GM23338 (cell line): Measurements from ENCODE around the gene RAD51. TPM values are rescaled to one million over a fixed set of nuclear protein-coding genes. Genes with fewer than 3 reads are reported as not detected.
A peak's percentile ranks its signal among the peaks of the same experiment; 100 is the strongest.

Source experiments
- ATAC-seq: fragments of 200-7000 bp; cut with Tn5 transposase; 3 replicates; pipeline ENCODE4 v1.9.1; 2020
- DNase-seq: peaks from one replicate; pipeline ENCODE4 v3.0.0-alpha.2; 2015; ENCODE audit warnings: low spot score
- H2AFZ ChIP-seq: fragments of 200-600 bp; sonication (generic); 2 replicates; pipeline ENCODE4 v1.8.0; 2016; ENCODE audit warnings: antibody characterized with exemption, mild to moderate bottlenecking, moderate library complexity
- H3F3A ChIP-seq: fragments of 200-600 bp; sonication (generic); replicated peaks from 2 replicates; pipeline ENCODE4 v1.8.0; 2017; ENCODE audit warnings: antibody characterized with exemption, mixed run types, low read depth
- H3K27ac ChIP-seq: fragments of 200-600 bp; sonication (generic); 2 replicates; pipeline ENCODE4 v1.6.1; 2016; ENCODE audit warnings: low read depth
- H3K27me3 ChIP-seq: fragments of 200-600 bp; sonication (generic); 2 replicates; pipeline ENCODE4 v1.8.0; 2016; ENCODE audit warnings: mild to moderate bottlenecking, mixed run types, moderate library complexity; ENCODE audit not compliant: insufficient read depth
- H3K36me3 ChIP-seq: fragments of 200-600 bp; sonication (generic); 2 replicates; pipeline ENCODE4 v1.8.0; 2016; ENCODE audit warnings: mild to moderate bottlenecking; ENCODE audit not compliant: insufficient read depth
- H3K4me1 ChIP-seq: fragments of 200-600 bp; sonication (generic); 2 replicates; pipeline ENCODE4 v1.8.0; 2016; ENCODE audit warnings: mild to moderate bottlenecking, moderate library complexity; ENCODE audit not compliant: insufficient read depth
- H3K4me2 ChIP-seq: fragments of 200-600 bp; sonication (generic); 2 replicates; pipeline ENCODE4 v1.7.1; 2017; ENCODE audit warnings: mixed run types
- H3K4me3 ChIP-seq: fragments of 200-600 bp; sonication (generic); 2 replicates; pipeline ENCODE4 v1.6.1; 2016; ENCODE audit warnings: mixed run types
- H3K79me2 ChIP-seq: fragments of 200-600 bp; sonication (generic); replicated peaks from 2 replicates; pipeline ENCODE4 v1.8.0; 2017; ENCODE audit warnings: mild to moderate bottlenecking; ENCODE audit not compliant: insufficient read depth
- H3K9me2 ChIP-seq: fragments of 200-600 bp; sonication (generic); 2 replicates; pipeline ENCODE4 v1.8.0; 2017; ENCODE audit not compliant: insufficient read depth
- H4K20me1 ChIP-seq: fragments of 200-600 bp; sonication (generic); replicated peaks from 2 replicates; pipeline ENCODE4 v1.8.0; 2017; ENCODE audit warnings: mild to moderate bottlenecking; ENCODE audit not compliant: insufficient read depth
- H3K27ac Mint-ChIP-seq: 2 replicates; pipeline ENCODE4 v1.8.0; 2020; ENCODE audit warnings: inconsistent platforms, mild to moderate bottlenecking, moderate library complexity, mixed read lengths
- H3K27me3 Mint-ChIP-seq: 3 replicates; pipeline ENCODE4 v1.8.0; 2022; ENCODE audit warnings: low read depth, mild to moderate bottlenecking, moderate library complexity, mixed read lengths, inconsistent platforms; ENCODE audit not compliant: insufficient read depth, poor library complexity
- H3K36me3 Mint-ChIP-seq: 3 replicates; pipeline ENCODE4 v1.8.0; 2021; ENCODE audit warnings: low read depth, mild to moderate bottlenecking, inconsistent platforms, moderate library complexity, mixed read lengths
- H3K4me1 Mint-ChIP-seq: 3 replicates; pipeline ENCODE4 v1.8.0; 2020; ENCODE audit warnings: mild to moderate bottlenecking, inconsistent platforms, mixed read lengths
- H3K4me3 Mint-ChIP-seq: 3 replicates; pipeline ENCODE4 v1.8.0; 2021; ENCODE audit warnings: moderate library complexity, mild to moderate bottlenecking, inconsistent platforms, mixed read lengths
- H3K9me3 Mint-ChIP-seq: 3 replicates; pipeline ENCODE4 v1.8.0; 2020; ENCODE audit warnings: moderate library complexity, mild to moderate bottlenecking, inconsistent platforms, mixed read lengths
- CREB1 ChIP-seq: fragments of 250-450 bp; sonication (Bioruptor Pico); IDR thresholded peaks from 2 replicates; pipeline ENCODE4 v1.5.0; 2020; ENCODE audit warnings: low read depth, mild to moderate bottlenecking, moderate library complexity
- CTCF ChIP-seq, 2 experiments: fragments of 200-600 bp in 1 of 2; sonication (generic) in 1 of 2; conservative IDR thresholded peaks; 2 replicates each; pipeline versions ENCODE4 v1.5.1 to v1.6.1; 2016 to 2017; ENCODE audit warnings: antibody characterized with exemption in 2 of 2, low read depth in 2 of 2, mild to moderate bottlenecking in 2 of 2, moderate library complexity in 1 of 2
- ETS1 ChIP-seq: IDR thresholded peaks from 2 replicates; pipeline ENCODE4 v1.6.1; 2016; ENCODE audit warnings: antibody characterized with exemption
- EZH2 ChIP-seq: fragments of 200-600 bp; sonication (generic); IDR thresholded peaks from one replicate; pipeline ENCODE4 v1.8.0; 2017; ENCODE audit warnings: antibody characterized with exemption, mild to moderate bottlenecking, low read depth; ENCODE audit not compliant: unreplicated experiment
- EZH2phosphoT487 ChIP-seq: fragments of 200-600 bp; sonication (generic); IDR thresholded peaks from one replicate; pipeline ENCODE4 v1.8.1; 2018; ENCODE audit warnings: antibody characterized with exemption; ENCODE audit not compliant: unreplicated experiment
- JUNB ChIP-seq: IDR thresholded peaks from one replicate; pipeline ENCODE4 v1.6.1; 2016; ENCODE audit warnings: antibody characterized with exemption; ENCODE audit not compliant: unreplicated experiment
- NANOG ChIP-seq: IDR thresholded peaks from 2 replicates; pipeline ENCODE4 v1.6.1; 2016; ENCODE audit warnings: antibody characterized with exemption, borderline replicate concordance
- POLR2AphosphoS5 ChIP-seq: IDR thresholded peaks from 2 replicates; pipeline ENCODE4 v1.6.1; 2016; ENCODE audit warnings: antibody characterized with exemption, low read depth
- REST ChIP-seq: IDR thresholded peaks from one replicate; pipeline ENCODE4 v1.6.1; 2018; ENCODE audit warnings: antibody characterized with exemption; ENCODE audit not compliant: unreplicated experiment
- STAT1 ChIP-seq: IDR thresholded peaks from one replicate; pipeline ENCODE4 v1.6.1; 2016; ENCODE audit warnings: antibody characterized with exemption; ENCODE audit not compliant: unreplicated experiment
- ZNF114 ChIP-seq: fragments of 250-450 bp; sonication (Bioruptor Pico); IDR thresholded peaks from 2 replicates; pipeline ENCODE4 v1.5.0; 2020; ENCODE audit warnings: mild to moderate bottlenecking, moderate library complexity
- ZNF331 ChIP-seq: fragments of 250-450 bp; sonication (Bioruptor Pico); IDR thresholded peaks from 2 replicates; pipeline ENCODE4 v1.5.0; 2020; ENCODE audit warnings: low read depth, mild to moderate bottlenecking, moderate library complexity
- ZNF462 ChIP-seq: fragments of 250-450 bp; sonication (Bioruptor Pico); IDR thresholded peaks from 2 replicates; pipeline ENCODE4 v1.5.0; 2020; ENCODE audit warnings: mild to moderate bottlenecking, moderate library complexity
- polyA plus RNA-seq: library from polyadenylated mRNA; unstranded; fragments of >200 nt; fragmentation: Nextera tagmentation; extraction: Ambion mirVana; gene quantifications from 2 replicates; pipeline ENCODE4 v1.2.1, GENCODE V29; 2016
- total RNA-seq: library from RNA; depleted of rRNA; stranded (reverse); fragments of >200 nt; shearing (Covaris generic); gene quantifications from 2 replicates; pipeline ENCODE4 v1.2.3, GENCODE V29; 2014

RAD51 gene
- total and polyA plus RNA-seq, 2 experiments from 2014 or later: 20.3 to 26.2 TPM

GRCh38 chr15:40772014-40772413 is 77.0 kb downstream of the RAD51 start (continued):
- TF ChIP-seq CTCF (conservative IDR thresholded peaks at IDR 0.05; ENCODE audit: low read depth in 2 of 2): peak in 1 of 2 experiments; percentile 13; a peak in 1 of 4 replicates

- Histone ChIP-seq H2AFZ (no peak overlapping the region), H3K36me3 (no peaks in the 10 kb centered on the region; the same call in 1 of the 2 replicates), H3F3A (no peaks in the 10 kb centered on the region), H3K4me1 (no peaks in the 10 kb centered on the region), H3K27ac (no peak overlapping the region), H4K20me1 (no peaks in the 10 kb centered on the region), H3K27me3 (no peaks in the 10 kb centered on the region), H3K9me2 (no peaks in the 10 kb centered on the region), H3K4me2 (no peak overlapping the region), H3K4me3 (no peak overlapping the region), H3K79me2 (no peaks in the 10 kb centered on the region)
- H3K36me3 Mint-ChIP-seq: peaks cover 28% of the 10 kb centered on the region
- H3K9me3 Mint-ChIP-seq: no peaks in the 10 kb centered on the region
- no peak for DNase-seq
- no peak overlapping the region for H3K4me3 Mint-ChIP-seq
- no peak for ATAC-seq
- peaks cover 9% of the 10 kb centered on the region; the same call in 2 of the 3 replicates for H3K4me1 Mint-ChIP-seq
- peaks cover 15% of the 10 kb centered on the region for H3K27me3 Mint-ChIP-seq
- no peak overlapping the region for H3K27ac Mint-ChIP-seq
- TF ChIP-seq ZNF114 (CRISPR knock-in tag): no peak
- no peak for TF ChIP-seq ETS1
- no peak for TF ChIP-seq ZNF331 (CRISPR knock-in tag)
- TF ChIP-seq STAT1: no peak
- no peak for TF ChIP-seq EZH2
- no peak for TF ChIP-seq POLR2AphosphoS5
- TF ChIP-seq EZH2phosphoT487: no peak
- no peak for TF ChIP-seq JUNB
- TF ChIP-seq REST: no peak
- no peak for TF ChIP-seq NANOG
- TF ChIP-seq ZNF462 (CRISPR knock-in tag): no peak
- no peak for TF ChIP-seq CREB1
Observed at GRCh38 chr15:40773496-40773895, 78.5 kb downstream of the RAD51 start.
